SKM-1 (cell line): ENCODE results near the gene SHMT1.
"Not testable (repeated sequence)": the region's sequence is repeated elsewhere in the genome, so short reads cannot be mapped to it uniquely, and the experiment has no call there.

Experiments
- DNase-seq: peaks from one replicate; lab custom pipeline; 2025; ENCODE audit not compliant: unreplicated experiment; lab: John Stamatoyannopoulos, UW

SHMT1 gene

GRCh38 chr17:18378614-18379013 is 15.3 kb upstream of the SHMT1 start:
- not testable (repeated sequence) for DNase-seq

DNA sequence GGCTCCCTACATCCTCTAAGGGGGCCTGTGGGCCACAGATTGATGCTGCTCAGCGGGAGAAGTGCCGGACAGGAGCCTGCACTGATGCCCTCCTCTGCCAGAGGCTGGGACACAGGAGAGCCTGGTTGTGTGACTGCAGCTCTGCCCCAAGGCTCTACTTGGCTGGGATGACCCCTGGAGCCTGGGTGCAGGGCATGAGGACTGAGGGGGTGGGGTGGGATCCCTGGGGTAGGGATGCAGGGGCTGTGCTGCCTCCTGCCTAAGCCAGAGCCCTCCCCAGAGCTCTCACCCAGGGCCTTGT is 14.8 kb upstream of the SHMT1 start:
- no peak for DNase-seq

GRCh38 chr17:18377437-18378204 is 14.3 kb upstream of the SHMT1 start, which contains the start of gene EVPLL:
TSS of gene EVPLL (plus strand) at chr17:18377778. CDS start at chr17:18380938, 3,160 bp downstream.
- peak; percentile 62 for DNase-seq

- no peak for DNase-seq
Observed at GRCh38 chr17:18374216-18374615, 10.9 kb upstream of the SHMT1 start.

GRCh38 chr17:18373181-18373580 is 9.8 kb upstream of the SHMT1 start:
- DNase-seq, result not testable (repeated sequence)

GRCh38 chr17:18371455-18371854 is 8.1 kb upstream of the SHMT1 start:
- no peak for DNase-seq

DNA sequence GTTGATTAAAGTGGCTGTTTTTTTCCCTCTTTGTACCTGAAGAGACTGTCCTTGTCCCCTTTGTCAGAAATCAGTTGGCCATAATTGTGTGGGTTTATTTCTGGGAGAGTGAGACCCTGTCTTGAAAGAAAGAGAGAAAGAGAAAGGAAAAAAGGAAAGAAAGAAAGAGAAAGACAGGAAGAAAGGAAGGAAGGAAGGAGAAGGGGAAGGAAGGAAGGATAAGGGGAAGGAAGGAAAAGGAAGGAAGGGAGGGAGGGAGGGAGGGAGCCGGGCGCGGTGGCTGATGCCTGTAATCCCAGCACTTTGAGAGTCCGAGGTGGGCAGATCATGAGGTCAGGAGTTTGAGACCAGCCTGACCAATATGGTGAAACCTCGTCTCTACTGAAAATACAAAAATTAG is 7.4 kb upstream of the SHMT1 start:
- no peak for DNase-seq

- DNase-seq, result no peak
Observed at GRCh38 chr17:18368946-18369345, 5.6 kb upstream of the SHMT1 start.

GRCh38 chr17:18364166-18364565 is 816 bp upstream of the SHMT1 start:
- no peak for DNase-seq

DNA sequence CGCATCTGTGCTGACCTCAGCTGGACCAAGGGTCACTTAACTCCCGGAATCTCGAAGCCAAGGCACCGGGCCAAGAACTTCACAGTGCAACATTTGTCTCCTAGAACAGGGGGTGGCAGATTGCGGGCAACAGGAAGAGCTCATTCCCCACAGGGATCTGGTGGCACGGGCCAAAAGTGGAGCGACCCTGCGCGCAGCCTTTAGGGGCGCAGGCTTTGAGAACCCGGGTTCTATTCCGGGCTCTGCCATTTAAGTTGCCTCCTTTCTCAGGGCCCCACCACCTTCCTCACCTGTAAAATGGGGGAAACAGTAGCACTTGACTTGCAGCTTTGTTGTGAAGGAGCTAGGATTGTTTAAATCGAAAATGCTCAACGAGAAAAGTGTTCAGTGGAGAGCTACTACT is 651 bp downstream of the SHMT1 start:
- DNase-seq, result peak; percentile 14

DNA sequence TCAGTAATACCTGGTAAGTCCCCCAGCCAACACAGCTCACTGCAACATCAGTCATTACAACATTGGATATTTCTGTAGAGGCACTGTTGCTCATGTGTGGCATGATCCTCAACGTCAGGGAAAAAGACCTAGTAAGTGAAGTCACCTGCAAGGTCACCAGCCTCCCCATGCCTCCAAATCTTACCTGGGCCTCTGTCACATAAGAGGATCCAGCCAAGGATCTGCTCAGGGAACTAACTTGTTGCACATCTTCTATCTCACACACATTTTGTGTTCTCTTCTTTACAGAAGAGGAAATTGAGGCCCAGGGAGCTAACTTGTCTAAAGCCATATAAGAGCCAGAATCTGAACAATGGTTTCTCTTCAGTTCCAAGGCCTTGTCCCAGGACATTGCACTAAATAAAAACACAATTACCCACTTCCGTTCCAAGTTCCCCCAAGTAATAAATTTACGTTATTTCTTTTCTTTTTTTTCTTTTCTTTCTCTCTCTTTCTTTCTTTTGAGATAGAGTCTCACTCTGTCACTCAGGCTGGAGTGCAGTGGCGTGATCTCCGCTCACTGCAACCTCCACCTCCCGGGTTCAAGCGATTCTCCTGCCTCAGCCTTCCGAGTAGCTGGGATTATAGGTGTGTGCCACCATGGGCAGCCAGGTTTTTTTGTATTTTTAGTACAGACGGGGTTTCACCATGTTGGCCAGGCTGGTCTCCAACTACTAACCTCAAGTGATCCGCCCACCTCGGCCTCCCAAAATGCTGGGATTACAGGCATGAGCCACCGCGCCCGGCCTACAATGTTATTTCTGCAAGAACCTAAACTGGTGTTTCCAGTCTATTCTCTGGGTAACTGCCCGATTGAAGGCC is 1.3 kb downstream of the SHMT1 start:
- no peak for DNase-seq

- DNase-seq, result no peak
Observed at GRCh38 chr17:18360518-18360917, 2.8 kb downstream of the SHMT1 start.

GRCh38 chr17:18356624-18357023 is 6.7 kb downstream of the SHMT1 start:
- no peak for DNase-seq

GRCh38 chr17:18353541-18353940 is 9.8 kb downstream of the SHMT1 start:
- no peak for DNase-seq

- no peak for DNase-seq
Observed at GRCh38 chr17:18344021-18344420, 19.3 kb downstream of the SHMT1 start.

DNA sequence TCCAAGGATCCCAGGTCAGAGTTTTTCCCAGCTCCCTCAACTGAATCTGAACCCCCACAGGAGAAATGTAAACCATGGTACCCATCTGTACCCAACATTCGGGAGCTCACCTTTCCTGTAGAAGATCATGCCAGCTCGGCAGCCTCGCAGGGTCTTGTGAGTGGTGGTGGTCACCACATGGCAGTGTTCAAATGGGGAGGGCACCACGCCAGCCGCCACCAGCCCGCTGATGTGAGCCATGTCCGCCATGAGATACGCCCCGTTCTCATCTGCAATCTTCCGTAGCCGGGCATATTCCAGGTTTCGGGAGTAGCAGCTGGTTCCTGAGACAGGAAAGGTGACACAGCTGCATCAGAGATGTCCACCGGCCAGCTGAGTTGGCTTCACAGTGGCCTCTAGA is 23.4 kb downstream of the SHMT1 start:
- no peak for DNase-seq

- not testable (repeated sequence) for DNase-seq
Observed at GRCh38 chr17:18338158-18338557, 25.2 kb downstream of the SHMT1 start.

DNA sequence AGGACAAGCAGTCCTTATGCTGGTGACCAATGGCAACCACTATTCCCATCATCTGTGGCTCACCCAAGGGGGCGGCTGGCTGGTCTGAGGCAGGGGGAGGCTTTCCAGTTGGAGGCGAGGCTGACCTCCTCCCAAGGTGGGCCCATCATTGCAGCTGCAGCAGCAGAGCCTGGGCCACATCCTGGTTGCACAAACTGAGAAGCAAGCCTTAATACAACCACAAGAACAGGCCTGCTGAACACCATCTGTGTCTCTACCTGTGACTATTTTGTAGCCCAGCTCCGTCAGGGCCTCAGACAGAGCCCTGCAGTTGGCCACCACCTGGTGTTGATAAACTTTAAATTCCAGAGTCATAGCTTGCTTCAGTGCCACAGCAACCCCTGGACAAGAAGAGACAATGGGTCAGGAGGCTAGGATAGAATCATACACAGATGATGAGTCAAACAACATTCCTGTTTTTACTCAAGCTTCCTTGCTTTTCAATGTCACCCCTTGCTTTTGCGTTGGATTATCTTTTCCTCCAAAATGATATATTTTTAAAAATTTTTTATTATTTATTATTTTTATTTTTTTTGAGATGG is 30.4 kb downstream of the SHMT1 start:
- no peak for DNase-seq

- no peak for DNase-seq
Observed at GRCh38 chr17:18331879-18332278, 31.5 kb downstream of the SHMT1 start.

GRCh38 chr17:18328643-18329204 is 34.6 kb downstream of the SHMT1 start:
- no peak for DNase-seq

DNA sequence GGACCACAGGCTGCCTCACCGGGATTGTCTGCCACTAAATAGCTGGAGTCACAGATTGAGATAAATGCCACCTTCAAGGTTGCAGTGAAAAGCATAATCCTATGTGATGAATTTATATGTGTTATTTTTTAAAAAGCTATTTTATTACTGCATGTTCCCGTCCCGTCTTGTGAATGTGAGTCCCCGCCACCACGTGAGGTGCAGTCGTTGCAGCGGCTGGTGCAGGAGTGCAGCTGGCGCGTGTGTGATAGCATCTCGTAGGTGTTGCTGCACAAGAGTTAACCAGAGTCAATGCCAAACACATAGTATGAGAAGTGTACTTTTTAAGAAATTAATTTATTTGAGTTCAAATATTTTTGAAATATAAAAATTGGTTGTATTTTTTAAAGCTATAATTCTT is 35.8 kb downstream of the SHMT1 start:
- no peak for DNase-seq

DNA sequence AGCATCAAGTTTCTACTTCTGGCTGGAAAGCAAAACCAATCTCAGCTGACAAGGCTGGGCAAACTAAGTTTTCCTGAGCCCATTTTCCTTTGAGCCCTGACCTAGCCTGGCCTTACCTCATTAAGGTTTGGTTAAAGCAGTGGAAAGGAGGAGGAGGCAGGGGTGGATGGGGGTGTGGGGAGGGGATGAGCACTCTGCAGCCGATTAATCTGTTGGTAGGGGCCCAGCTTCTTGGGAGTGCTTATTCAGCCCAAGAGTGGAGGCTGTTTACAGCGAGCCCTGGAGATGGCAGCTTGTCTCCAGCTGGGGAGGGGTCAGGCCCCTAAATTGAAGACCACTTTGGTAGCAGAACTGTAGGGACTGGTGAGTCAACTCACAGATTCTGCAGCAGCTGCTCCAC is 36.3 kb downstream of the SHMT1 start:
- DNase-seq, result no peak
